Fibroblast of lung (primary cell): ENCODE results near the gene CYTH4. TPM values are rescaled to one million over a fixed set of nuclear protein-coding genes. Genes with fewer than 3 reads are reported as not detected.

ENCODE experiments used
- DNase-seq, 2 donors: peaks; one replicate each; pipeline versions ENCODE4 v3.0.0 to v3.0.0-alpha.2; 2010; ENCODE audit warnings: low read depth in 2 of 2
- H2AFZ ChIP-seq: 2 replicates; pipeline ENCODE4 v1.5.1; 2012; ENCODE audit warnings: low read length, control low read depth, inconsistent platforms
- H3K27ac ChIP-seq: 2 replicates; pipeline ENCODE4 v1.5.1; 2011; ENCODE audit warnings: low read length, control low read depth; ENCODE audit not compliant: insufficient read depth
- H3K27me3 ChIP-seq: 2 replicates; pipeline ENCODE4 v1.5.1; 2011; ENCODE audit warnings: mild to moderate bottlenecking, low read length; ENCODE audit not compliant: control insufficient read depth, insufficient read depth
- H3K36me3 ChIP-seq: 2 replicates; pipeline ENCODE4 v1.5.1; 2011; ENCODE audit warnings: low read length; ENCODE audit not compliant: control insufficient read depth, insufficient read depth
- H3K4me1 ChIP-seq: 2 replicates; pipeline ENCODE4 v1.5.1; 2011; ENCODE audit warnings: low read length; ENCODE audit not compliant: control insufficient read depth, insufficient read depth; ENCODE audit errors: extremely low read depth
- H3K4me2 ChIP-seq: 2 replicates; pipeline ENCODE4 v1.5.1; 2011; ENCODE audit warnings: low read length, control low read depth; ENCODE audit not compliant: insufficient read depth; ENCODE audit errors: extremely low read depth
- H3K4me3 ChIP-seq, 4 experiments: fragments of 200-600 bp in 1 of 4; sonication (generic) in 1 of 4; replicated peaks in 1 of 4; 2 replicates each; pipeline ENCODE4 v1.5.1; 2011 to 2016; ENCODE audit warnings: low read length in 4 of 4, low read depth in 3 of 4, mild to moderate bottlenecking in 3 of 4, control low read depth in 2 of 4, inconsistent platforms in 1 of 4, mixed read lengths in 1 of 4; ENCODE audit not compliant: insufficient read depth in 1 of 4; ENCODE audit errors: control extremely low read depth in 1 of 4
- H3K79me2 ChIP-seq: 2 replicates; pipeline ENCODE4 v1.5.1; 2012; ENCODE audit warnings: mild to moderate bottlenecking, low read length, inconsistent platforms; ENCODE audit not compliant: control insufficient read depth, insufficient read depth
- H3K9ac ChIP-seq: 2 replicates; pipeline ENCODE4 v1.5.1; 2011; ENCODE audit warnings: mild to moderate bottlenecking, low read length, control low read depth; ENCODE audit not compliant: insufficient read depth
- H3K9me3 ChIP-seq: 2 replicates; pipeline ENCODE4 v1.5.1; 2012; ENCODE audit warnings: low read depth, low read length; ENCODE audit not compliant: control insufficient read depth, insufficient read depth
- H4K20me1 ChIP-seq: 2 replicates; pipeline ENCODE4 v1.5.1; 2011; ENCODE audit warnings: low read length; ENCODE audit not compliant: control insufficient read depth, insufficient read depth; ENCODE audit errors: extremely low read depth
- CTCF ChIP-seq, 2 donors: IDR thresholded peaks in 1 of 2; conservative IDR thresholded peaks in 1 of 2; 1 replicate in 1 of 2; 2 replicates in 1 of 2; pipeline ENCODE4 v1.5.1; 2011 to 2012; ENCODE audit warnings: low read length in 2 of 2, control low read depth in 1 of 2, inconsistent platforms in 1 of 2, low read depth in 1 of 2, mild to moderate bottlenecking in 1 of 2
- EZH2 ChIP-seq: IDR thresholded peaks from 2 replicates; pipeline ENCODE4 v1.5.1; 2012; ENCODE audit warnings: low read length, control low read depth, mild to moderate bottlenecking; ENCODE audit errors: missing control alignments
- polyA plus RNA-seq, 2 donors: library from polyadenylated mRNA; depleted of rRNA in 1 of 2; stranded (reverse) in 1 of 2; unstranded in 1 of 2; fragments of >200 nt; gene quantifications; 2 replicates each; pipeline ENCODE4 v1.2.1, GENCODE V29; 2011 to 2012; ENCODE audit warnings: missing spikeins in 1 of 2
- total RNA-seq: library from RNA; depleted of rRNA; stranded (reverse); fragments of >200 nt; gene quantifications from 2 replicates; pipeline ENCODE4 v1.2.1, GENCODE V29; 2014

The CYTH4 gene
- total and polyA plus RNA-seq, 2 donors (not counting 1 experiment from before 2014, with no cell fraction given) = under 0.01 TPM; not detected in 1

- Histone ChIP-seq H3K79me2 (no peaks in the 10 kb centered on the region), H3K36me3 (no peaks in the 10 kb centered on the region), H2AFZ (peak overlapping the region; percentile 36), H3K4me2 (peak overlapping the region; percentile 75), H3K4me1 (no peaks in the 10 kb centered on the region), H4K20me1 (no peaks in the 10 kb centered on the region), H3K27me3 (peaks cover 14% of the 10 kb centered on the region), H3K9me3 (peaks cover 2% of the 10 kb centered on the region), H3K9ac (peak overlapping the region; percentile 59), H3K27ac (peak overlapping the region; percentile 26), H3K4me3 (peak overlapping the region; percentile 29 to 56 (median 37))
- DNase-seq = no peak
- peak; percentile 64 to 87 for TF ChIP-seq CTCF (conservative IDR thresholded peaks at IDR 0.05 in 1 of 2, IDR thresholded peaks at IDR 0.05 in 1 of 2; ENCODE audit: low read depth in 1 of 2, low read length in 2 of 2)
- no peak for TF ChIP-seq EZH2
Observed at GRCh38 chr22:37267135-37267587, 15.1 kb upstream of the CYTH4 start.

- no peak overlapping the region for H3K4me3 ChIP-seq
- no peak overlapping the region for H2AFZ ChIP-seq
- H3K27ac ChIP-seq = no peak overlapping the region
- H3K9me3 ChIP-seq = peaks cover 2% of the 10 kb centered on the region
- TF ChIP-seq EZH2 (no peak), CTCF (conservative IDR thresholded peaks at IDR 0.05 in 1 of 2, IDR thresholded peaks at IDR 0.05 in 1 of 2; ENCODE audit: low read depth in 1 of 2, low read length in 2 of 2) (no peak)
- DNase-seq = peak in 1 of 2 donors; percentile 45
- no peak overlapping the region for H3K4me2 ChIP-seq
- no peaks in the 10 kb centered on the region for H3K36me3 ChIP-seq
- peaks cover 9% of the 10 kb centered on the region for H3K27me3 ChIP-seq
- no peak overlapping the region for H3K9ac ChIP-seq
- no peaks in the 10 kb centered on the region for H4K20me1 ChIP-seq
- H3K4me1 ChIP-seq = no peaks in the 10 kb centered on the region
- no peaks in the 10 kb centered on the region for H3K79me2 ChIP-seq
Observed at GRCh38 chr22:37267661-37268413, 14.5 kb upstream of the CYTH4 start.

- no peaks in the 10 kb centered on the region for H3K9me3 ChIP-seq
- no peak overlapping the region for H3K4me2 ChIP-seq
- no peaks in the 10 kb centered on the region for H3K27me3 ChIP-seq
- no peaks in the 10 kb centered on the region for H3K79me2 ChIP-seq
- H3K9ac ChIP-seq = no peak overlapping the region
- no peak overlapping the region for H2AFZ ChIP-seq
- DNase-seq = no peak
- no peaks in the 10 kb centered on the region for H3K36me3 ChIP-seq
- no peaks in the 10 kb centered on the region for H3K4me1 ChIP-seq
- no peaks in the 10 kb centered on the region for H4K20me1 ChIP-seq
- no peak overlapping the region for H3K4me3 ChIP-seq
- H3K27ac ChIP-seq = no peak overlapping the region
- TF ChIP-seq EZH2 (no peak), CTCF (conservative IDR thresholded peaks at IDR 0.05 in 1 of 2, IDR thresholded peaks at IDR 0.05 in 1 of 2; ENCODE audit: low read depth in 1 of 2, low read length in 2 of 2) (no peak)
Observed at GRCh38 chr22:37269936-37270678, 12.2 kb upstream of the CYTH4 start.
